GM18861 (cell line): ENCODE measurements around the gene PCDHAC2.

Source experiments
- ATAC-seq: cut with Tn5 transposase; IDR thresholded peaks from one replicate; pipeline ENCODE4 v1.9.1; 2021; ENCODE audit not compliant: unreplicated experiment

Gene PCDHAC2

GRCh38 chr5:140982083-140982716, 15.9 kb downstream of the PCDHAC2 start:
- ATAC-seq, result no peak

DNA sequence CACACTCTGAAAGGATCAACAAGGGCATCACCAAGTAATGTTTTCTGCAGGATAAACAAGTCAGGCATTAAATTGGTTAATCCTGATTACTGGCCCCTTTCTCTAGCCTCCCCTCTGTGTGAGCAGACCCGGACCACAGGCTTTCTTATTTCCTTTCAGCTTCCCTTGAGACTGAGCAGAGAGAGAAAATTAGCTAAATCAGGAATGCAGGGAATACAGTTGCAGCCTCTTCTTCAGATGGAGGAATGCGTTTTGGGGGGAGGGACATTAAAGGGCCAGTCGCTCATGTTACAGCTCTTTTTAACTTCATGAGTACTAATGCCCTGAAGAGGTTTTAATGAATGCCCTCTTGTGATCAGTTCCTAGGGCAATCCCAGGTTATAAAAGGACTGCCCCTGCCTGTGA, 19.8 kb downstream of the PCDHAC2 start:
- no peak for ATAC-seq

GRCh38 chr5:140988100-140988499, 21.8 kb downstream of the PCDHAC2 start:
- ATAC-seq, result no peak

DNA sequence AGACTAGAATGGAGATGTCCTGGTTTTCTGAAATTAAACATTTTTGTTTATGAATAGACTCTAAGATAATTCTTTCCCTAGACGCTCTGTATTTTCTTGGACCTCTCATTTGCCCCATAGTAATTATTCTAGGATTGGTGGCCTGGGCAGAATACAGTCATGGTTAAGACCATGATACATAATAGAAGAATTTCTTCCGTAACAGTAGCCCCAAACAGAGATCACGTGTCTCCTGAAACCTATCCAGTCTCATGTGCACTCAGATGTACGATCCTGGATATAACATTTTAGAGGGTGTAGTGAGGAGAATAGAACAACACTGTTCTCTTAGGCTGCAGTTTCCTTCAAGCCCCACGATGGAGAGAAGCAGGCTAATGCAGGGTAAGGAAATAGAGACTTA, 22.3 kb downstream of the PCDHAC2 start:
- ATAC-seq, result no peak

GRCh38 chr5:140989254-140990020, 23.2 kb downstream of the PCDHAC2 start:
- no peak for ATAC-seq

DNA sequence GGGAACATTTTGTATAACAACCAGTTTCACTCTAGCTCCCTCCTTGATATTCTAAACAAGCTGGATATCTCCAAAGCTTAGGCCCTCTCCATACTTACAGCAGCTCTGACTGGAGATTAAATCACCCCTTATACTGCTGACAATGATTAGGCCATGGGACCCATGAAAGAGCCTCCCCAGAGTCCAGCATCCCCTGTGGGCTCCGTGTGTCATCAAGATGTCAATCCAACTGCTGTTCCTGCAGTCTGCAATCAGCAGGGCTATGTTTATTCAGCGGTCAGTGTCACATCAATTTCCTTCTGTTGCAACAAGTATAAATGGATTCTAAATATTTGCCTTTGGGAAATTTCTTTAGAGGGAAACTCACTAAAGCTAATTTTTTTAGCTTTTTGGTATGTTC, 26.6 kb downstream of the PCDHAC2 start:
- ATAC-seq, result no peak

GRCh38 chr5:140996060-140996459, 29.8 kb downstream of the PCDHAC2 start:
- ATAC-seq, result no peak

- ATAC-seq, result no peak
Measured at GRCh38 chr5:140998921-140999410, 32.7 kb downstream of the PCDHAC2 start.

- no peak for ATAC-seq
Measured at GRCh38 chr5:141001446-141001843, 35.2 kb downstream of the PCDHAC2 start.

- ATAC-seq, result no peak
Measured at GRCh38 chr5:141001844-141002604, 35.7 kb downstream of the PCDHAC2 start.

DNA sequence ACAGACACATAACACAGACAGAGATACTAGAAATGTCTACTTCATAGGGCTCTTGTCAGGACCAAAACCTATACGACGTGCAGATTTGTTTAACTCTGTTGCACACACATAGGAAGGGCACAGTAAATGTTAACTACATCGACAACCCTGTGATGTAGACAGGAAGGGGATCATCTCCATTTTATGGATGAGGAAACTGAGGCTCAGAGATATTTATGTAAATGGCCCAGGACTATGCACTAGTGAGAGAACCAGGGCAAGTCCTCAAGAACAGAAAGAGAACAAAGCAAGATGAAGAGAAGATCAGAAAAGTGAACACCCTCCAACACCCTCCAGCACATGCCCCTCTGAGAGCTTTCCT, 36.3 kb downstream of the PCDHAC2 start:
- ATAC-seq, result no peak

DNA sequence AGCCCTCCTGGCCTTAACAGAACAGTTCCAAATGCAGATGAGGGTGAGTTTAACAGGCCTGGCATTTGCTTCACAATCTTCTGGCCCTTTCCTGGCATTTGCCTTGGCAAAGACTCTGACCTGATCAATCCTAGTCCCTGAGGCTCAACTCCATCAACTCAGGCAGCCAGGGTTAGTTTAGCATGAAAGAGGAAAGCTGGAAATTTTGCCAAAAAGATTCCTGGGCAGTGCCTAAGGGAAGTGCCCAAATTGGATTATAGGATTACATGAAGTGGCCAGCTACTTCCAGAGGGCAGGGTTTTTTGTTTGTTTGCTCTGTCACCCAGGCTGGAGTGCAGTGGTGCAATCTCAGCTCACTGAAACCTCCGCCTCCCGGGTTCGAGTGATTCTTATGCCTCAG, 36.8 kb downstream of the PCDHAC2 start:
- no peak for ATAC-seq

GRCh38 chr5:141003791-141004611, 37.7 kb downstream of the PCDHAC2 start:
- ATAC-seq, result no peak

DNA sequence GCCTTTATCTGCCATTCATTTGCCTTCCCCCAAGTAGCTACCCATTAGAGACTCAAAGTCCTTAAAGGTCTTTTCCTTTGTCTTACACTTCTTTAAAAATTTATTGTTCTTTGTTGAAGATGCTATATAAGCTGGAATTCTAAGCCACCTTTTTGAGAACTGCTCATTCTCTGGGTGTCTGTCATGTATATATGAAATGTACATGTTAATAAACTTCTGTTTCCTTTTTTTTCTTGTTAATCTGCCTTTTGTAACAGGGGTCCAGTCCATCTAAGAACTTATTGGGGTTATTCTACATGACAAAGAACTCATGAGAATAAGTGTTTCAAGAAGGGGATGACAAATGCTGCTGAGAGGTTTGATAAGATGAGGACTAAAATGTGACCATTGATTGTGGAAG, 41.5 kb downstream of the PCDHAC2 start:
- no peak for ATAC-seq

DNA sequence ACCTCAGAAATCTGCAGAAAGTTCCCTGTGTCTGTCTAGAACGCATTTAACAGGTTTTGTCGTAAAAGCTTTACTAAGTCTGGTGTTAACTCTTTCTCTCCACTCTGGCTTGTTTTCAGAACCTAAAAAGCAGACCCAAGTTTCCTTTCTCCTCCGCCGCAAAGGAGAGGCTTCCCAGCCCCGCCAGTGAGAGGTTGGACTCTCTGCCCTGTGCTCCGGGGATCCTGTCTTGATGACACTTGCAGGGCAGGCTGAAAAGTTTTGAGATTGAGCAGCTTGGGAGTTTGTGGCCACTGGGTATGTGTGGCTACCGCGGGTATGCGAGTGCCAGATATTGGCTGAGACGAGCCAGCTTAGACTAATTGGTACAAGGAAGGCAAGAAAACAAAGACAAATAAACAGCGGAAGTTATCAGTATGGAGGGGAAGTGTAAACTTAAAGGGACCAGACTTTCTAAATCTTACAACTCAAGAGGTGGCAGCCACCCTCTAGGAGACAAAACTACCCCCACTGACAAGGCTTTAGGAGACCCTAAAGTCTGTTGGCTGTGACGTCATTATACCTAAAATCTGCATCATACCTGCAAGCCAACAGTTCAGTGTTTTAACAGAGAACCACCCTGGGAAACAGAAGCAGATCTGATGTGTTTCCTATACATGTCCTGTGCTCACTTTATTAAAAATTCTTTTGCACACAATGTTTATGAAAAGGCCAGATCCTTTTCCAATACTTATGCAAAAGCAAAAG, 43.9 kb downstream of the PCDHAC2 start:
- no peak for ATAC-seq

- ATAC-seq, result no peak
Measured at GRCh38 chr5:141017943-141018342, 51.7 kb downstream of the PCDHAC2 start.
